ENCODE measurements around the gene DRD4. TPM values are rescaled to one million over a fixed set of nuclear protein-coding genes. Genes with fewer than 3 reads are reported as not detected.
A peak's percentile ranks its signal among the peaks of the same experiment; 100 is the strongest.

DRD4 gene
- total and polyA plus RNA-seq, 4 donors = 1.3 to 3.4 (median 2.1) TPM; not detected in 1

- Histone ChIP-seq H3K9me3 (ENCODE audit: control insufficient read depth, low read length) (no peaks in the 10 kb centered on the region), H3K27me3 (ENCODE audit: control insufficient read depth in 1 of 2, insufficient read depth in 2 of 2, low read length in 1 of 2) (no peaks in the 10 kb centered on the region), H3K27ac (ENCODE audit: low read depth in 1 of 2, low read length in 2 of 2) (no peak overlapping the region), H3K4me1 (ENCODE audit: control insufficient read depth in 1 of 2, insufficient read depth in 2 of 2, low read length in 2 of 2) (no peaks in the 10 kb centered on the region), H3K4me3 (ENCODE audit: low read length in 2 of 2) (no peak overlapping the region), H3K36me3 (ENCODE audit: control insufficient read depth in 1 of 2, insufficient read depth in 2 of 2, low read length in 1 of 2) (no peaks in the 10 kb centered on the region)
- no peak for DNase-seq
- intact Hi-C loops (cut with DNase I) = no loop called here
- no peak for ATAC-seq (ENCODE audit: low FRiP score)
- 88 to 90% methylated on average over 22 of the region's 22 CpGs for WGBS, 2 donors
Measured at GRCh38 chr11:625636-626268, 11.3 kb upstream of the DRD4 start.

- 23 to 42% methylated on average over 21 to 72 of the region's 72 CpGs for WGBS, 2 donors
- Histone ChIP-seq H3K4me3 (ENCODE audit: low read length in 2 of 2) (no peak within 1 kb of the TSS), H3K27me3 (ENCODE audit: control insufficient read depth in 1 of 2, insufficient read depth in 2 of 2, low read length in 1 of 2) (no peaks in the 10 kb centered on the region), H3K36me3 (ENCODE audit: control insufficient read depth in 1 of 2, insufficient read depth in 2 of 2, low read length in 1 of 2) (no peaks in the 10 kb centered on the region), H3K4me1 (ENCODE audit: control insufficient read depth in 1 of 2, insufficient read depth in 2 of 2, low read length in 2 of 2) (no peaks in the 10 kb centered on the region), H3K27ac (ENCODE audit: low read depth in 1 of 2, low read length in 2 of 2) (no peak within 1 kb of the TSS), H3K9me3 (ENCODE audit: control insufficient read depth, low read length) (no peaks in the 10 kb centered on the region)
- ATAC-seq (ENCODE audit: low FRiP score) = no peak
- intact Hi-C loops (cut with DNase I) = no loop called here
- DNase-seq = peak in 1 of 2 donors; percentile 65
Measured at GRCh38 chr11:626475-627307, 10.4 kb upstream of the DRD4 start, which contains the start of gene SCT. TSS of gene SCT (minus strand) at chr11:627181. CDS start at chr11:627143, 38 bp downstream.

- intact Hi-C loops (cut with DNase I) = no loop called here
- no peaks in the 10 kb centered on the region for H3K36me3 ChIP-seq (ENCODE audit: control insufficient read depth in 1 of 2, insufficient read depth in 2 of 2, low read length in 1 of 2)
- H3K27ac ChIP-seq (ENCODE audit: low read depth in 1 of 2, low read length in 2 of 2) = no peak overlapping the region
- H3K9me3 ChIP-seq (ENCODE audit: control insufficient read depth, low read length) = no peaks in the 10 kb centered on the region
- ATAC-seq (ENCODE audit: low FRiP score) = no peak
- 29 to 50% methylated on average over 13 to 28 of the region's 28 CpGs for WGBS, 2 donors
- H3K27me3 ChIP-seq (ENCODE audit: control insufficient read depth in 1 of 2, insufficient read depth in 2 of 2, low read length in 1 of 2) = no peaks in the 10 kb centered on the region
- DNase-seq = no peak
- H3K4me1 ChIP-seq (ENCODE audit: control insufficient read depth in 1 of 2, insufficient read depth in 2 of 2, low read length in 2 of 2) = no peaks in the 10 kb centered on the region
- no peak overlapping the region for H3K4me3 ChIP-seq (ENCODE audit: low read length in 2 of 2)
Measured at GRCh38 chr11:627308-627576, 9.8 kb upstream of the DRD4 start.

GRCh38 chr11:628056-628455 lies 9.0 kb upstream of the DRD4 start:
- Histone ChIP-seq H3K4me1 (ENCODE audit: control insufficient read depth in 1 of 2, insufficient read depth in 2 of 2, low read length in 2 of 2) (no peaks in the 10 kb centered on the region), H3K36me3 (ENCODE audit: control insufficient read depth in 1 of 2, insufficient read depth in 2 of 2, low read length in 1 of 2) (no peaks in the 10 kb centered on the region), H3K9me3 (ENCODE audit: control insufficient read depth, low read length) (no peaks in the 10 kb centered on the region), H3K27ac (ENCODE audit: low read depth in 1 of 2, low read length in 2 of 2) (no peak overlapping the region), H3K27me3 (ENCODE audit: control insufficient read depth in 1 of 2, insufficient read depth in 2 of 2, low read length in 1 of 2) (no peaks in the 10 kb centered on the region), H3K4me3 (ENCODE audit: low read length in 2 of 2) (no peak overlapping the region)
- DNase-seq = peak in 1 of 2 donors; percentile 74
- WGBS, 2 donors = 95% methylated on average over 31 of the region's 31 CpGs
- intact Hi-C loops (cut with DNase I) = no loop called here
- no peak for ATAC-seq (ENCODE audit: low FRiP score)

GRCh38 chr11:629237-629583 lies 7.9 kb upstream of the DRD4 start:
- no peaks in the 10 kb centered on the region for H3K9me3 ChIP-seq (ENCODE audit: control insufficient read depth, low read length)
- 22 to 24% methylated on average over 10 of the region's 10 CpGs for WGBS, 2 donors
- no peaks in the 10 kb centered on the region for H3K36me3 ChIP-seq (ENCODE audit: control insufficient read depth in 1 of 2, insufficient read depth in 2 of 2, low read length in 1 of 2)
- H3K4me1 ChIP-seq (ENCODE audit: control insufficient read depth in 1 of 2, insufficient read depth in 2 of 2, low read length in 2 of 2) = no peaks in the 10 kb centered on the region
- H3K27ac ChIP-seq (ENCODE audit: low read depth in 1 of 2, low read length in 2 of 2) = no peak overlapping the region
- intact Hi-C loops (cut with DNase I) = no loop called here
- ATAC-seq (ENCODE audit: low FRiP score) (no peak), DNase-seq (no peak)
- H3K27me3 ChIP-seq (ENCODE audit: control insufficient read depth in 1 of 2, insufficient read depth in 2 of 2, low read length in 1 of 2) = no peaks in the 10 kb centered on the region
- H3K4me3 ChIP-seq (ENCODE audit: low read length in 2 of 2) = no peak overlapping the region

GRCh38 chr11:630871-631270 lies 6.2 kb upstream of the DRD4 start:
- no peaks in the 10 kb centered on the region for H3K4me1 ChIP-seq (ENCODE audit: control insufficient read depth in 1 of 2, insufficient read depth in 2 of 2, low read length in 2 of 2)
- H3K4me3 ChIP-seq (ENCODE audit: low read length in 2 of 2) = no peak overlapping the region
- no peak overlapping the region for H3K27ac ChIP-seq (ENCODE audit: low read depth in 1 of 2, low read length in 2 of 2)
- ATAC-seq (ENCODE audit: low FRiP score) (no peak), DNase-seq (no peak)
- H3K27me3 ChIP-seq (ENCODE audit: control insufficient read depth in 1 of 2, insufficient read depth in 2 of 2, low read length in 1 of 2) = no peaks in the 10 kb centered on the region
- intact Hi-C loops (cut with DNase I) = no loop called here
- no peaks in the 10 kb centered on the region for H3K9me3 ChIP-seq (ENCODE audit: control insufficient read depth, low read length)
- 95% methylated on average over 5 of the region's 5 CpGs for WGBS, 2 donors
- H3K36me3 ChIP-seq (ENCODE audit: control insufficient read depth in 1 of 2, insufficient read depth in 2 of 2, low read length in 1 of 2) = no peaks in the 10 kb centered on the region

GRCh38 chr11:635945-636510 lies 1.0 kb upstream of the DRD4 start:
- ATAC-seq (ENCODE audit: low FRiP score) (no peak), DNase-seq (no peak)
- H3K4me1 ChIP-seq (ENCODE audit: control insufficient read depth in 1 of 2, insufficient read depth in 2 of 2, low read length in 2 of 2) = no peaks in the 10 kb centered on the region
- no peak overlapping the region for H3K27ac ChIP-seq (ENCODE audit: low read depth in 1 of 2, low read length in 2 of 2)
- H3K36me3 ChIP-seq (ENCODE audit: control insufficient read depth in 1 of 2, insufficient read depth in 2 of 2, low read length in 1 of 2) = no peaks in the 10 kb centered on the region
- no peaks in the 10 kb centered on the region for H3K27me3 ChIP-seq (ENCODE audit: control insufficient read depth in 1 of 2, insufficient read depth in 2 of 2, low read length in 1 of 2)
- no peaks in the 10 kb centered on the region for H3K9me3 ChIP-seq (ENCODE audit: control insufficient read depth, low read length)
- no peak overlapping the region for H3K4me3 ChIP-seq (ENCODE audit: low read length in 2 of 2)
- intact Hi-C loops (cut with DNase I) = no loop called here
- WGBS, 2 donors = 78 to 84% methylated on average over 22 of the region's 22 CpGs

- no peaks in the 10 kb centered on the region for H3K9me3 ChIP-seq (ENCODE audit: control insufficient read depth, low read length)
- intact Hi-C loops (cut with DNase I) = no loop called here
- DNase-seq = no peak
- no peaks in the 10 kb centered on the region for H3K36me3 ChIP-seq (ENCODE audit: control insufficient read depth in 1 of 2, insufficient read depth in 2 of 2, low read length in 1 of 2)
- no peaks in the 10 kb centered on the region for H3K4me1 ChIP-seq (ENCODE audit: control insufficient read depth in 1 of 2, insufficient read depth in 2 of 2, low read length in 2 of 2)
- H3K27me3 ChIP-seq (ENCODE audit: control insufficient read depth in 1 of 2, insufficient read depth in 2 of 2, low read length in 1 of 2) = no peaks in the 10 kb centered on the region
- 0 to 4% methylated on average over 10 to 34 of the region's 34 CpGs for WGBS, 2 donors
- H3K4me3 ChIP-seq (ENCODE audit: low read length in 2 of 2) = peak overlapping the region in 1 of 2 donors; percentile 1
- H3K27ac ChIP-seq (ENCODE audit: low read depth in 1 of 2, low read length in 2 of 2) = no peak overlapping the region
- ATAC-seq (ENCODE audit: low FRiP score) = no peak
Measured at GRCh38 chr11:637333-637592, 194 bp downstream of the DRD4 start.
